ENCODE measurements around the gene C22orf39. TPM values are rescaled to one million over a fixed set of nuclear protein-coding genes. Genes with fewer than 3 reads are reported as not detected.

C22orf39 gene
- total and polyA plus RNA-seq, 12 donors, result 27.0 to 72.5 (median 44.4) TPM

DNA sequence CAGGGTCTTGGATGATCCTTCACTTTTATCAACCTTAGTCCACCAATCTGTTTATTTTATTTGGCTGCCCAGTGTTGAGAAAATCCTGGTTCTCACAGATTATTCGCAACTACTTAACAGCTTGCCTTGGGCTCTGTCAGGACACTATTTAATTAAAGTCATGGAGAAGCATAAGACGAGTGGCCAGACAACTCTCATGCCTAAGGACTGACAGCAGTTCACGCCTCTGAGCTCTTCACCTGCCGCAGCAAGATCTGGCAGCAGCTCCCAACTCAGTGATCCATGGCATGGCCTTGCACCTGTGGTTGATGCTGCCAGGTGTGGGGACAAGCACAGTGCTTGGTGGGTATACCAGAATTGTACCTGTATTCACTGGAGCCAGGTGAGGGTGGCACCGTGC lies 53.8 kb downstream of the C22orf39 start:
- TF ChIP-seq CTCF (IDR thresholded peaks at IDR 0.05), result no peak
- TF ChIP-seq POLR2A (IDR thresholded peaks at IDR 0.05), result no peak
- intact Hi-C loops (cut with DNase I), result no loop called here
- H3K9me3 ChIP-seq (replicated peaks in 1 of 3), result no peaks in the 10 kb centered on the region
- 80 to 93% (median 85%) methylated on average over 4 to 5 of the region's 5 CpGs for WGBS, 4 donors
- no peaks in the 10 kb centered on the region for H3K4me1 ChIP-seq (replicated peaks in 1 of 2)
- H3K27ac ChIP-seq, result no peak overlapping the region
- no peaks in the 10 kb centered on the region for H3K27me3 ChIP-seq
- DNase-seq, result peak in 1 of 7 donors; percentile 42
- H3K36me3 ChIP-seq (replicated peaks in 1 of 2), result peaks cover 0 to 80% of the 10 kb centered on the region in 2 donors
- H3K4me3 ChIP-seq, result no peak overlapping the region

Other genes with a start within 250 kb of the C22orf39 start
- 10 to 100 TPM; 13.0 to 62.8 (median 15.4) TPM for gene CLTCL1, start 156.0 kb downstream of the C22orf39 start, total RNA-seq
- 10 to 100 TPM; 26.9 to 39.5 (median 28.6) TPM for gene CLTCL1, start 156.0 kb downstream of the C22orf39 start, polyA plus RNA-seq
- gene HIRA, start 16.0 kb downstream of the C22orf39 start, total RNA-seq, result 10 to 100 TPM; 11.1 to 47.8 (median 22.0) TPM
- gene HIRA, start 16.0 kb downstream of the C22orf39 start, polyA plus RNA-seq, result 10 to 100 TPM in 2 of 3 donors, 1 to 10 TPM in 1; 8.4 to 18.5 (median 11.2) TPM
- 10 to 100 TPM; 22.4 to 65.9 (median 49.9) TPM for gene MRPL40, start 15.2 kb downstream of the C22orf39 start, total RNA-seq
- 100 to 1,000 TPM in 1 of 3 donors, 10 to 100 TPM in 2; 73.6 to 132 (median 92.4) TPM for gene MRPL40, start 15.2 kb downstream of the C22orf39 start, polyA plus RNA-seq
- 10 to 100 TPM; 20.1 to 93.3 (median 45.5) TPM for gene UFD1, start 31.5 kb upstream of the C22orf39 start, total RNA-seq
- gene UFD1, start 31.5 kb upstream of the C22orf39 start, polyA plus RNA-seq, result 100 to 1,000 TPM in 1 of 3 donors, 10 to 100 TPM in 2; 42.6 to 128 (median 67.6) TPM
- gene CDC45, start 32.2 kb upstream of the C22orf39 start, total RNA-seq, result 1 to 10 TPM in 5 of 9 donors, under 1 TPM in 3, not detected in 1; 0.87 to 7.7 (median 1.2) TPM
- gene CDC45, start 32.2 kb upstream of the C22orf39 start, polyA plus RNA-seq, result 1 to 10 TPM in 2 of 3 donors, under 1 TPM in 1; 0.88 to 2.2 (median 2.0) TPM
- 10 to 100 TPM in 8 of 9 donors, 1 to 10 TPM in 1; 7.8 to 78.1 (median 29.2) TPM for gene CLDN5, start 76.7 kb upstream of the C22orf39 start, total RNA-seq
- gene CLDN5, start 76.7 kb upstream of the C22orf39 start, polyA plus RNA-seq, result 100 to 1,000 TPM in 1 of 3 donors, 10 to 100 TPM in 1, under 1 TPM in 1; 0.40 to 122 (median 42.3) TPM